Stimulated activated CD8-positive, alpha-beta memory T cell treated with anti-CD3 and anti-CD28 coated beads, Interleukin-12 subunit alpha, Interleukin-12 subunit beta, amount 100 ng/mL, for 4 hours (primary cell): ENCODE results near the gene YY1AP1.
A peak's percentile ranks its signal among the peaks of the same experiment; 100 is the strongest.
"Not testable (repeated sequence)": the region's sequence is repeated elsewhere in the genome, so short reads cannot be mapped to it uniquely, and the experiment has no call there.

ENCODE experiments used
- DNase-seq: peaks from one replicate; pipeline ENCODE4 v3.0.0-alpha.2; 2020; ENCODE audit warnings: low read depth

YY1AP1 gene

GRCh38 chr1:155688324-155689080 lies at the start of gene YY1AP1:
TSS of gene YY1AP1 (minus strand) at chr1:155688774. CDS start at chr1:155680436, 8,338 bp downstream.
- DNase-seq = peak; percentile 86

- DNase-seq = no peak
These were observed 40.7 kb upstream of the YY1AP1 start for GRCh38 chr1:155729031-155729898.

GRCh38 chr1:155725142-155725541 lies 36.6 kb upstream of the YY1AP1 start:
- DNase-seq = no peak

- no peak for DNase-seq
These were observed 31.1 kb upstream of the YY1AP1 start for GRCh38 chr1:155719703-155720102.

- DNase-seq = not testable (repeated sequence)
These were observed 30.0 kb upstream of the YY1AP1 start for GRCh38 chr1:155718524-155719115.

- DNase-seq = no peak
These were observed 28.5 kb upstream of the YY1AP1 start for GRCh38 chr1:155717041-155717440.

- no peak for DNase-seq
These were observed 27.2 kb upstream of the YY1AP1 start for GRCh38 chr1:155715777-155716176.

GRCh38 chr1:155715056-155715455 lies 26.5 kb upstream of the YY1AP1 start:
- DNase-seq = not testable (repeated sequence)

GRCh38 chr1:155713075-155713474 lies 24.5 kb upstream of the YY1AP1 start:
- no peak for DNase-seq

- not testable (repeated sequence) for DNase-seq
These were observed 24.1 kb upstream of the YY1AP1 start for GRCh38 chr1:155712636-155713035.

- not testable (repeated sequence) for DNase-seq
These were observed 22.9 kb upstream of the YY1AP1 start for GRCh38 chr1:155711457-155711856.

- no peak for DNase-seq
These were observed 20.8 kb upstream of the YY1AP1 start for GRCh38 chr1:155709391-155709790.

- DNase-seq = no peak
These were observed 17.6 kb upstream of the YY1AP1 start for GRCh38 chr1:155706139-155706538.

- not testable (repeated sequence) for DNase-seq
These were observed 15.8 kb upstream of the YY1AP1 start for GRCh38 chr1:155704414-155704813.

- DNase-seq = no peak
These were observed 14.6 kb upstream of the YY1AP1 start for GRCh38 chr1:155703216-155703615.

GRCh38 chr1:155701675-155702074 lies 13.1 kb upstream of the YY1AP1 start:
- DNase-seq = not testable (repeated sequence)

- not testable (repeated sequence) for DNase-seq
These were observed 10.5 kb upstream of the YY1AP1 start for GRCh38 chr1:155699062-155699461.

- no peak for DNase-seq
These were observed 9.9 kb upstream of the YY1AP1 start for GRCh38 chr1:155698382-155699038.

GRCh38 chr1:155697616-155698015 lies 9.0 kb upstream of the YY1AP1 start:
- DNase-seq = not testable (repeated sequence)

GRCh38 chr1:155697046-155697445 lies 8.5 kb upstream of the YY1AP1 start:
- DNase-seq = no peak

- no peak for DNase-seq
These were observed 8.0 kb upstream of the YY1AP1 start for GRCh38 chr1:155696524-155696923.

GRCh38 chr1:155695608-155696007 lies 7.0 kb upstream of the YY1AP1 start:
- DNase-seq = no peak
